ENCODE data around the gene ADGRL2. TPM values are rescaled to one million over a fixed set of nuclear protein-coding genes. Genes with fewer than 3 reads are reported as not detected.

The ADGRL2 gene
- total and polyA plus RNA-seq, 2 of the 4 experiments (the other 2 are of a cell fraction) = 17.0 to 42.7 TPM

DNA sequence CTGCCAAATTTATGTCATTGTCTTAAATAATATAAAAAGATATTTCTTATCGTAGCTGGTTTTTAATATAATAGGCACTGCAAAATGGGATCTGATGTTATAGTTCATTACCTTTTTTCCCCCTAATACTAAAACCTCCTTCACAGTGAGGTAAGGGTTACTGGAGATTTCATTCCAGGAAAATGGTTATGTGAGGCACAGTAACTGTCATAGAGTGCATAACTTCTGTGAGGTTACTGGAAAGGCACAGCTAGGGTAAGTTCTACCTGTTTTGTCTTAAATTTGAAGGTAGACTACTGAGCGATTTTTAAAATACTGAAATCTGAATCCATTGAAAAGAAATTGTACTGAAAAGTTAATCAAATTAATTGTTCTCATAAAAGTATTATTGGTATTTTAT, 13.0 kb downstream of the ADGRL2 start:
- H2BK20ac ChIP-seq (ENCODE audit: low read depth, low read length) = no peak overlapping the region
- H3K18ac ChIP-seq (ENCODE audit: low read depth, low read length) = no peak overlapping the region
- no peak overlapping the region for H3K4ac ChIP-seq (ENCODE audit: low read depth, low read length)
- H2BK5ac ChIP-seq (ENCODE audit: low read depth, low read length, poor library complexity, severe bottlenecking) = no peak overlapping the region
- H3K36me3 ChIP-seq (ENCODE audit: control insufficient read depth, insufficient read depth, low read length) = no peaks in the 10 kb centered on the region
- TF ChIP-seq, protein P1, sequence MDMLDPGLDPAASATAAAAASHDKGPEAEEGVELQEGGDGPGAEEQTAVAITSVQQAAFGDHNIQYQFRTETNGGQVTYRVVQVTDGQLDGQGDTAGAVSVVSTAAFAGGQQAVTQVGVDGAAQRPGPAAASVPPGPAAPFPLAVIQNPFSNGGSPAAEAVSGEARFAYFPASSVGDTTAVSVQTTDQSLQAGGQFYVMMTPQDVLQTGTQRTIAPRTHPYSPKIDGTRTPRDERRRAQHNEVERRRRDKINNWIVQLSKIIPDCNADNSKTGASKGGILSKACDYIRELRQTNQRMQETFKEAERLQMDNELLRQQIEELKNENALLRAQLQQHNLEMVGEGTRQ (IDR thresholded peaks at IDR 0.05; ENCODE audit: low read depth, low read length) = no peak
- no peak for TF ChIP-seq NFE2L2 (IDR thresholded peaks at IDR 0.05; ENCODE audit: low read depth, low read length)
- TF ChIP-seq MXI1 (IDR thresholded peaks at IDR 0.05; ENCODE audit: borderline replicate concordance, low read depth, low read length) = no peak
- no peak for TF ChIP-seq CEBPB (IDR thresholded peaks at IDR 0.05; ENCODE audit: low read depth, low read length)
- TF ChIP-seq SMC3 (IDR thresholded peaks at IDR 0.05; ENCODE audit: low read depth, low read length) = no peak
- no peak for TF ChIP-seq RAD21 (IDR thresholded peaks at IDR 0.05; ENCODE audit: low read length)
- TF ChIP-seq MAFK (IDR thresholded peaks at IDR 0.05; ENCODE audit: low read depth, low read length) = no peak
- no peak for TF ChIP-seq RCOR1 (IDR thresholded peaks at IDR 0.05; ENCODE audit: insufficient replicate concordance, low read length)
- TF ChIP-seq, protein P2, sequence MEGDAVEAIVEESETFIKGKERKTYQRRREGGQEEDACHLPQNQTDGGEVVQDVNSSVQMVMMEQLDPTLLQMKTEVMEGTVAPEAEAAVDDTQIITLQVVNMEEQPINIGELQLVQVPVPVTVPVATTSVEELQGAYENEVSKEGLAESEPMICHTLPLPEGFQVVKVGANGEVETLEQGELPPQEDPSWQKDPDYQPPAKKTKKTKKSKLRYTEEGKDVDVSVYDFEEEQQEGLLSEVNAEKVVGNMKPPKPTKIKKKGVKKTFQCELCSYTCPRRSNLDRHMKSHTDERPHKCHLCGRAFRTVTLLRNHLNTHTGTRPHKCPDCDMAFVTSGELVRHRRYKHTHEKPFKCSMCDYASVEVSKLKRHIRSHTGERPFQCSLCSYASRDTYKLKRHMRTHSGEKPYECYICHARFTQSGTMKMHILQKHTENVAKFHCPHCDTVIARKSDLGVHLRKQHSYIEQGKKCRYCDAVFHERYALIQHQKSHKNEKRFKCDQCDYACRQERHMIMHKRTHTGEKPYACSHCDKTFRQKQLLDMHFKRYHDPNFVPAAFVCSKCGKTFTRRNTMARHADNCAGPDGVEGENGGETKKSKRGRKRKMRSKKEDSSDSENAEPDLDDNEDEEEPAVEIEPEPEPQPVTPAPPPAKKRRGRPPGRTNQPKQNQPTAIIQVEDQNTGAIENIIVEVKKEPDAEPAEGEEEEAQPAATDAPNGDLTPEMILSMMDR (conservative IDR thresholded peaks at IDR 0.05; ENCODE audit: low read depth, low read length) = no peak
- no peak for TF ChIP-seq BHLHE40 (IDR thresholded peaks at IDR 0.05; ENCODE audit: low read depth, low read length)
- no peak overlapping the region for H2BK120ac ChIP-seq (ENCODE audit: low read depth, low read length)
- WGBS, 2 experiments (ENCODE audit: extremely low coverage in 2 of 2, insufficient read length in 1 of 2) = no CpG with 5 or more reads among the region's 2 CpGs
- no peak overlapping the region for H2BK15ac ChIP-seq (ENCODE audit: low read depth, low read length)
- H4K91ac ChIP-seq (ENCODE audit: insufficient read depth, low read depth, low read length) = no peak overlapping the region
- H2AK9ac ChIP-seq (replicated peaks; ENCODE audit: low read depth, low read length, poor library complexity) = no peak overlapping the region
- no peaks in the 10 kb centered on the region for H3K4me1 ChIP-seq (ENCODE audit: control insufficient read depth, insufficient read depth, low read length)
- no peak overlapping the region for H4K8ac ChIP-seq (ENCODE audit: low read depth in 2 of 2, low read length in 2 of 2)
- BruUV-seq (replicated peaks) = no TSS peak
- H3K79me1 ChIP-seq (ENCODE audit: low read depth in 1 of 2, low read length in 2 of 2) = no peaks in the 10 kb centered on the region
- H3K4me3 ChIP-seq (ENCODE audit: insufficient read depth, low read depth, low read length) = no peak overlapping the region
- H3K4me2 ChIP-seq (ENCODE audit: low read depth, low read length) = no peak overlapping the region
- no peaks in the 10 kb centered on the region for H3K27me3 ChIP-seq (ENCODE audit: control insufficient read depth, insufficient read depth, low read length)
- no peak overlapping the region for H3K9ac ChIP-seq (ENCODE audit: low read depth, low read length)
- no peaks in the 10 kb centered on the region for H3K9me3 ChIP-seq (ENCODE audit: control insufficient read depth, insufficient read depth, low read length)
- no peak overlapping the region for H3K14ac ChIP-seq (replicated peaks; ENCODE audit: low read depth, low read length)
- H4K5ac ChIP-seq (ENCODE audit: low read depth, low read length) = no peak overlapping the region
- DNase-seq (no peak), ATAC-seq (ENCODE audit: low read depth) (no peak)
- no peak overlapping the region for H3K27ac ChIP-seq (ENCODE audit: insufficient read depth, low read length)
- intact Hi-C loops (cut with micrococcal nuclease) = no loop called here
- in situ Hi-C loops (cut with MboI; ENCODE audit: low sequenced_read_pairs) = no loop called here
- no peak overlapping the region for H2AFZ ChIP-seq (replicated peaks; ENCODE audit: low read length, poor library complexity)
- dilution Hi-C loops (cut with HindIII; ENCODE audit: low sequenced_read_pairs, unreplicated experiment) = no loop called here
- ChIA-PET CTCF (no interaction called here), POLR2A (ENCODE audit: unreplicated experiment) (no interaction called here)
- H3K23ac ChIP-seq (ENCODE audit: low read depth, low read length) = no peak overlapping the region
- H4K20me1 ChIP-seq (ENCODE audit: insufficient read depth, low read length) = no peaks in the 10 kb centered on the region
- no peaks in the 10 kb centered on the region for H3K9me1 ChIP-seq (ENCODE audit: insufficient read depth, low read length)
- no peak overlapping the region for H2AK5ac ChIP-seq (ENCODE audit: low read depth, low read length)
- H3K56ac ChIP-seq (ENCODE audit: extremely low read depth, insufficient read depth, low read length) = no peak overlapping the region

Measured in IMR-90 (cell line).